DMS 273 (cell line): Measurements from ENCODE around the gene HTRA3.

Source experiments
- DNase-seq: peaks from one replicate; lab custom pipeline; 2025; ENCODE audit not compliant: unreplicated experiment; lab: John Stamatoyannopoulos, UW

Gene HTRA3

GRCh38 chr4:8278421-8279287 lies 9.1 kb downstream of the HTRA3 start:
- DNase-seq, result peak; percentile 95

- peak; percentile 36 for DNase-seq
These were observed 10.0 kb downstream of the HTRA3 start for GRCh38 chr4:8279321-8280157.

DNA sequence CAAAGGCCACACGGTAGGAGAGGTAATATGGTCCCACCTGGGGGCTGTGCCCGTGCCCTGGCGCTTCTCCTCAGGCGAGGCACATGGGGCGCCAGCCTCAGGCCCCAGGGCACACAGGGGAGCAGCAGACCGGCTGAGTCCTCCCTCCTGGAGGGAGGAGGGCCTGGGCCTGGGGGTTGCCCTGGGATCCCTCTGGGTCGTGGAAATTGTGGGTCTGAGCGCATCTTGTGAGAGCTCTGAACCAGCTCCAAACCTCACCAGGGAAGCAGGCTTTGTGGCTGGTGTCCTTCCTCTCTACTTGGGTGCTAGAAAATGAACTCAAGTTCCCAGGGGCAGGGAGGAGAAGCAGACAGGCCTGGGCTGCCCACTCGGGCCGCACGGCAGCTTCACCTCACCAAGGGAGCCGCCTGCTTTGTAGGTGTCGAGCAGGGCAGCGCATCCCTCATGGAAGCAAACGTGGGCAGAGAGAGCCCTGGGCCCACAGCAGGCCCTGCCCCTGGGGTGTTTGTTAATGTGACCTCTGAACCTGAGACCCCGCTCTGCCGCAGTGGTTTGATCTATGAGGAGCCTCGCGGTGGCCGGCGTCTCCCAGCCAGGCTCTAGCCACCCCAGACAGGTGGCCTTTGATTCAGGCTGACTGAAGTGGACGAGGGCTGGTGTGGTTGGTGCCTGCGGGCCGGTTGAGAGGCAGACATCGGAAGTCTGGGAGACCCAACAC lies 10.8 kb downstream of the HTRA3 start:
- no peak for DNase-seq

DNA sequence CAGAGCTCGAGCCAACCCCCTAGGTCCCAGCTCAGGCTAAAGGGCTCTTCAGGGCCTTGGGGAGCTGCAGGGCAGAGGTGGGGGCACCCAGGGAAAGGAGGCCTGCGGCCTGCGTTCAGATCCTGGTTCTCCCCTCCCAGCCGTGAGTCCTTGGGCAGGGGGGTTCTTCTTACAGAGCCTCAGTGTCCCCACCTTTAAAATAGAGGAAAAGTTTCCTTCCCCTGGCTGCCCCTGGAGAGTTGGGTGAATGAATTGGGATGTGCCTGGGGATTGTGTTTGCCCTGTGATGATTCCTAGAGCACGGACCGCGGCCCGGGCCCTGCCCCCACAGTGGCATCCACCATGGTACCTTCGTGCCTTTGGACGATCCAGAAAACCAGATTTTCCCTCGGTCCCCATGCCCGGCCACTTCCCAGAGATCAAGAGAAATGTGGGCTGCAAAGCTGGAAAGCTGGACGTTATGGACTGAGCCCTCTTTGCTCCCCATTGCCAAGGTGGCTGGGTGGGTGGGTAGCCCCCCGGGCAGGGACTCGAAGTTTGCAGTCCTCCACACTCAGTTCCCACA lies 11.4 kb downstream of the HTRA3 start:
- DNase-seq, result no peak

- DNase-seq, result peak; percentile 83
These were observed 12.1 kb downstream of the HTRA3 start for GRCh38 chr4:8281519-8282133.

- no peak for DNase-seq
These were observed 12.6 kb downstream of the HTRA3 start for GRCh38 chr4:8282134-8282641.

DNA sequence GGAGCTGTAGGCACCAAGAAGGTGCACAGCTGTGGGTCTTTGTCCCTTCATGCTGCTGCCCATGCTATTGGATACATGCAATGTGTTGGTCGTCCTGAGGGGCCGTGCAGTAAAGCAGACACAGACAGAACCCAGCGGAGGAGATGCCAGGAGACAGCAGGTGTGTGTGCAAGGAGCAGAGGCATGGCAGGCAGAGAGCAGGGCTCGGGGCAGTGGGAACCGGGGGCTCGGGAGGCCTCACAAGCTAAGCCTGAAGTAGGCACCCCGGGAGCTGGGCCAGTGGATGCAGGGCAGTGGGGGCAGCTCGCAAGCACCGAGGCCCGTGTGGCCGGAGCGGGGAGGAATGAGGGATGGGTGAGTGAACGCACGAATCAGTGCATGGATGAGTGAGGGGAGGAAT lies 13.2 kb downstream of the HTRA3 start:
- no peak for DNase-seq

DNA sequence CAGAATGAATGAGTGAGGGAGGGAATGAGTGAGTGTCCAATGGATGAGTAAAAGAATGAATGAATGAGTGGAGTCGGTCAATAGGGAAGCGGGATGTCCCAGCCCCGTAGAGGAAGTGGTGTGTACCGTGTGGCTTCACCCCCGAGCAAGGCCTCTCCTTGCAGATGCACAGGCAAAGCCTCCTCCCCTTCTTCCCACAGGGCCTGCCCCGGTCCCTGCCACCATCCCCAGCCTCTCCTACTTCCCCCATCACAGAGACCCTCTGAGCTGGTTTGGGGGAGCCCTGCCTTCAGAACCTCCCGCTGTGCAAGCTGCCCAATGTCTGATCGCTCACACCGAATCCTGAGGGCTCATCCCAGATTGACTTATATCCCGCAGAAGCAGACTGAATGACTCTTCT lies 13.6 kb downstream of the HTRA3 start:
- DNase-seq, result no peak

- peak; percentile 34 for DNase-seq
These were observed 14.1 kb downstream of the HTRA3 start for GRCh38 chr4:8283631-8284121.

GRCh38 chr4:8284391-8284790 lies 14.8 kb downstream of the HTRA3 start:
- DNase-seq, result no peak

- DNase-seq, result no peak
These were observed 15.8 kb downstream of the HTRA3 start for GRCh38 chr4:8285143-8285975.

DNA sequence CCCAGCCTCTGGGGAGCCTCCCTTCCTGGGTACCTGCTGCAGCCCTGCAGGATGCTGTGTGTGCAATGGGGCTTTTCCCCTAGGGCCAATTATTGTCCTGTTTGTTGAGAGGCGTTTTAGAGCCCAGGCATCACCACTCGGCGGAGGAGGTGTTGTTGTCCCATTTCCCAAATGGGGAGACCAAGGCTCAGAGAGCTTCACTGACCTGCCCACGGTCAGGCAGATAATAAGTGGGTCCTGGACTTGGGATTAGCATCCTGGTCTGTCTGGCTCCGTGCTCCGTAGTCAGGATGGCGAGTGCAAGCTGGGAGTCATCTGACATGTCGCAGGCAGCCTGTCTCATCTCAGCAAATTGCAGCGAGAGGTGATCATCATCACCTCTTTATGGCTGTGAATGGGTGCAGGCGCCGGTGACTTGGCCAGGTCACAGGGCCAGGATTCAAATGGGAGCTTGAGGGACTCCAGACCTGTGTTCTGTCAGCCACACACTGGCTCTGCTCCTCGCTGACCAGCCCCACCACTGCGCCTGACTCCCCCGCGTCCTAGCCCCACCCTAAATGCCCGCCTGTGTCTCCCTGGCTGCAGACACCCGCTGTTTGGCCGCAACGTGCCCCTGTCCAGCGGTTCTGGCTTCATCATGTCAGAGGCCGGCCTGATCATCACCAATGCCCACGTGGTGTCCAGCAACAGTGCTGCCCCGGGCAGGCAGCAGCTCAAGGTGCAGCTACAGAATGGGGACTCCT lies 16.6 kb downstream of the HTRA3 start:
- no peak for DNase-seq

GRCh38 chr4:8286719-8287342 lies 17.3 kb downstream of the HTRA3 start:
- no peak for DNase-seq

DNA sequence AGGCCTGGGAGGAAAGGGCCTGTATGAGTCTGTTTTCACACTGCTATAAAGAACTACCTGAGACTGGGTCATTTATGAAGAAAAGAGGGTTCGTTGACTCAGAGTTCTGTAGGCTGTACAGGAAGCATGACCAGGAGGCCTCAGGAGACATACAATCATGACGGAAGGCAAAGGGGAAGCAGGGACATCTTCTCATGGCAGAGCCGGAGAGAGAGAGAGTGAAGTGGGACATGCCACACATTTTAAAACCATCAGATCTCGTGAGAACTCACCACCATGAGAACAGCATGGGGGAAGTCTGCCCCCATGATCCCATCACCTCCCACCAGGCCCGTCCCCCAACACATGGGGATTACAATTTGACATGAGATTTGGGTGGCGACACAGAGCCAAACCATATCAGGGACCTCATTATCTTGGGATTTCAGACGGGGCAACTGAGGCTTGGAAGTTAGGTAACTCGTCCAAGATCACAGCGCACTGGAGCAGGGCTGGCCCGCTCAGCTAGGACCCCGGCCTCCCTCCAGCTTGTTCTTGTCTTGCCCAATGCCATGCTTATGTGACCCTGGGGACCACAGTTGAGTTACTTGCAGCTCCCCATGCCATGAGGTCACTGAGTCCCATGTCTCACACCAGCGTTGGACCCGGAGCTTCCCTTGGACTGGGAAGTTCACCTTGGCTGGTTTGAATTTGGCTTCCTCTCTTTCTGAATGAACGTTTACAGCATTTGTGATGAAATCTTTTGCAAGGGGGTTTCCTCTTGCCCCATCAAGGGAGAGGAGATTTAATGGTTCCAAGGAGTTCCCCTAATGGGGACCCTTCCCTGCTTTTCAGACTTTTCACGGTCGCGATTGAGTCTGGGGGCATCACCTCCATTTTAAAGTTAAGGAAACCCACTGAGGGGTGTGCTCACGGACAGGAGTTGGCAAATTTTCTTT lies 18.1 kb downstream of the HTRA3 start:
- DNase-seq, result no peak

DNA sequence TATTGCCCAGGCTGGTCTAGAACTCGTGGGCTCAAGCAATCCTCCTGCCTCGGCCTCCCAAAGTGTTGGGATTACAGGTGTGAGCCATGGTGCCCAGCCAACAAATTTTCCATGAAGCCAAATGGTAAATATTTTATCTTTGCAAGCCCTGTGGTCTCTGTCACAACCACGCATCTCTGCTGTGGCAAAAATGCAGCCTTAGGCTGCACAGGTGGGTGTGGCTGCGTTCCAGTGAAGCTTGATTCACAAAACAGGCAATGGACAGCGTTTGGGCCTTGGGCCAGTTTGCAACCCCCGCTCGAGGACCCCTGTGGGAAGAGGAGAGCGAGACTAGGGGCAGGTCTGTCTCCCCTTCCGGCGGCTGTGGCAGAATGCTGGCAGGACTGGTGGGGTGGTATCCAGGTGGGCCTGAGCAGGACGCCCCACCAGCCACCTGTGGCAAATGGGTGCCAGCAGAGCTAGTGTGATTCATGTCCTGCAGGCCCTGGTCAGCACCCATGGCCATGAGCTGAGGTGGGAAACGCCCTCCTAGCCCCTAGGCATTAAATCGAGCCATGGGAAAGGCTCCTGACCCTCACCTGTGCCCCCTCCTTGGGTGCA lies 19.7 kb downstream of the HTRA3 start:
- DNase-seq, result no peak

GRCh38 chr4:8289956-8290700 lies 20.6 kb downstream of the HTRA3 start:
- no peak for DNase-seq
